HG02981 (cell line): ENCODE data around the gene AP1AR.
"Not testable (repeated sequence)": the region's sequence is repeated elsewhere in the genome, so short reads cannot be mapped to it uniquely, and the experiment has no call there.

Experiments
- ATAC-seq: cut with Tn5 transposase; IDR thresholded peaks from one replicate; pipeline ENCODE4 v1.9.1; 2021; ENCODE audit warnings: mild to moderate bottlenecking, moderate library complexity; ENCODE audit not compliant: unreplicated experiment

Gene AP1AR

GRCh38 chr4:112309263-112309791, 77.7 kb downstream of the AP1AR start:
- ATAC-seq, result not testable (repeated sequence)

GRCh38 chr4:112311516-112311915, 79.9 kb downstream of the AP1AR start:
- ATAC-seq, result no peak

- ATAC-seq, result peak; percentile 97
These were observed 81.1 kb downstream of the AP1AR start for GRCh38 chr4:112312610-112313239.

GRCh38 chr4:112315446-112315845, 83.9 kb downstream of the AP1AR start:
- ATAC-seq, result no peak

- ATAC-seq, result no peak
These were observed 84.8 kb downstream of the AP1AR start for GRCh38 chr4:112316360-112316759.

- ATAC-seq, result peak; percentile 97
These were observed 86.9 kb downstream of the AP1AR start for GRCh38 chr4:112318239-112319142.
